ENCODE results near the gene MPP2.
A peak's percentile ranks its signal among the peaks of the same experiment; 100 is the strongest.
"Not testable (repeated sequence)": the region's sequence is repeated elsewhere in the genome, so short reads cannot be mapped to it uniquely, and the experiment has no call there.

Gene MPP2, protein sequence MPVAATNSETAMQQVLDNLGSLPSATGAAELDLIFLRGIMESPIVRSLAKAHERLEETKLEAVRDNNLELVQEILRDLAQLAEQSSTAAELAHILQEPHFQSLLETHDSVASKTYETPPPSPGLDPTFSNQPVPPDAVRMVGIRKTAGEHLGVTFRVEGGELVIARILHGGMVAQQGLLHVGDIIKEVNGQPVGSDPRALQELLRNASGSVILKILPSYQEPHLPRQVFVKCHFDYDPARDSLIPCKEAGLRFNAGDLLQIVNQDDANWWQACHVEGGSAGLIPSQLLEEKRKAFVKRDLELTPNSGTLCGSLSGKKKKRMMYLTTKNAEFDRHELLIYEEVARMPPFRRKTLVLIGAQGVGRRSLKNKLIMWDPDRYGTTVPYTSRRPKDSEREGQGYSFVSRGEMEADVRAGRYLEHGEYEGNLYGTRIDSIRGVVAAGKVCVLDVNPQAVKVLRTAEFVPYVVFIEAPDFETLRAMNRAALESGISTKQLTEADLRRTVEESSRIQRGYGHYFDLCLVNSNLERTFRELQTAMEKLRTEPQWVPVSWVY

DNA sequence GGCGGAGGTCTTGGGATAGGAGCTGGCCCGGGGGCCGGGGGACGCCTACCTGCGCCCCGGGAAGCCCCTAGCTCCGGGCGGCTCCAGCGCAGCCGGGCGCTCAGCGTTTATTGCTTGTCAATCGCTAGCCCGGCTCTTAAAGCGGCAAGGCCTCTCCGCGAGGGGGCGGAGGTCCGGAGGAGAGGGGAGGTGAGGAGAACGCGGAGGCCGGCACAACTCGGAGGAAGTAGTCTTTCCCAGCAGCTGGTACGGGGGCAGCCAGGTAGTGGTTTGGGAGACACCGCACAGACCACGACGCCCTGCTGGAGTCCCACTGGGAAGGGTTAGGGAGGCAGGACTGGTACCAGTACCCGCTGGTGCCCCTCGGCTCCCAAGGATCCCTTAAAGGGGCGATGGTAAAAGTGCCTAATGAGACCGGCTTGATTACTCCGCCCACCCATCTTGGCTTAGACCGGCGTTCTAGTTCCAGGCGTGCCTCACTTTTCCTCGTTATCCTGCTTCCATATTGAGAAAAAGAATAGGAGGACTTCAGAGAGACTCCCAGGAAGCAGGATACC, at the start of gene MPP2:
TSS of gene MPP2 (minus strand) at position 112 of the 557 bp plus-strand sequence. CDS start 3,076 bp downstream, outside the sequence.
- DNase-seq = peak; percentile 60 to 63

- no peak for DNase-seq
Measured at GRCh38 chr17:43956222-43956621, 48.9 kb upstream of the MPP2 start.

DNA sequence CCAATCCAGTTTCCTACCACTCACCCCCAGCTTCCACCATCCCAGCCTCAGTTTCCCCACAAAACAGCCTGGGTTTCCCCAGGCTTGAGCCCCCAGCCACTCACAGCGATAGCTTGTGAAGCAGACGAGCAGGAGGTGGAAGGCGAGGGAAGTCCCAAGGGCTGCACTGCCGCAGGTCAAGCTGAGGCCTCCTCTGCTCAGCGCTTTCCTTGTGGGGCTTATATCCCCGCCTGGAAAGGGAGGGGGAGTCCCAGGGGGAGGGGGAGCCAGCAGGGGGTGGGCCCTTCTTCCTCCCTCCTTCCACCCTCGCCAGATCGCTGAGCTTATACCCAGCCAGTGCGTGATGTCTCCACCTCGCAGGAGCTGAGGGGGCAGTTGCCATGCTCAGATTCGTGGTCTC, 46.4 kb upstream of the MPP2 start, which contains the start of gene PYY:
TSS of gene PYY (minus strand) at position 195 of the 400 bp plus-strand sequence. CDS start 457 bp downstream, outside the sequence.
- DNase-seq = no peak

GRCh38 chr17:43952724-43953666, 45.7 kb upstream of the MPP2 start:
- DNase-seq = no peak

GRCh38 chr17:43952351-43952723, 45.0 kb upstream of the MPP2 start:
- no peak for DNase-seq

GRCh38 chr17:43951750-43952149, 44.4 kb upstream of the MPP2 start:
- DNase-seq = no peak

GRCh38 chr17:43950554-43950953, 43.2 kb upstream of the MPP2 start:
- no peak for DNase-seq

GRCh38 chr17:43949781-43950180, 42.4 kb upstream of the MPP2 start:
- no peak for DNase-seq

- no peak for DNase-seq
Measured at GRCh38 chr17:43946781-43947180, 39.4 kb upstream of the MPP2 start.

DNA sequence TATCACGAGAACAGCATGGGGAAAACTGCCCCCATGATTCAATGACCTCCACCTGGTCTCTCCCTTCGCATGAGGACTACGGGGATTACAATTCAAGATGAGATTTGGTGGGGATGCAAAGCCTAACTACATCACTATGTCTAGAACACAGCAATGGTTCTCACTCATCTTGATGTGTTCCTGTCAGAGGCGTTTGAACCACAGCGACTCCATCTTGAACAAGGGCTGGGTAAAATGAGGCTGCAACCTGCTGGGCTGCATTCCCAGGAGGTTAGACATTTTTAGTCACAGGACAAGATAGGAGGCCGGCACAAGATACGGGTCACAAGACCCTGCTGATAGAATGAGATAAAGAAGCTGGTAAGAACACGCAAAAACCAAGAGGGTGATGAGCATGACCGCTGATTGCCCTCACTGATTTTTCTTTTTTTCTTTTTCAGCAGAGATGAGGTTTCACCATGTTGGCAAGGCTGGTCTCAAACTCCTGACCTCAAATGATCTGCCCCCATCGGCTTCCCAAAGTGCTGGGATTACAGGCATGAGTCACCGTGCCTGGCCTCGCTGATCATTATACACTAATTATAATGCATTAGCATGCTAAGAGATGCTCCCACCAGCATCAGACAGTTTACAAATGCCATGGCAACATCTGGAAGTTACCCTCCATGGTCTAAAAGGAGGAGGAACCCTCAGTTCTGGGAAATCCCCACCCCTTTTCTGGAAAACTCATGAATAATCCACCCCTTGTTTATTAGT, 37.9 kb upstream of the MPP2 start:
- no peak for DNase-seq

GRCh38 chr17:43942051-43942685, 34.8 kb upstream of the MPP2 start, which contains the start of gene PPY:
TSS of gene PPY (minus strand) at chr17:43942476. CDS start at chr17:43941654, 822 bp downstream.
- no peak for DNase-seq

- DNase-seq = no peak
Measured at GRCh38 chr17:43940630-43941029, 33.3 kb upstream of the MPP2 start.

DNA sequence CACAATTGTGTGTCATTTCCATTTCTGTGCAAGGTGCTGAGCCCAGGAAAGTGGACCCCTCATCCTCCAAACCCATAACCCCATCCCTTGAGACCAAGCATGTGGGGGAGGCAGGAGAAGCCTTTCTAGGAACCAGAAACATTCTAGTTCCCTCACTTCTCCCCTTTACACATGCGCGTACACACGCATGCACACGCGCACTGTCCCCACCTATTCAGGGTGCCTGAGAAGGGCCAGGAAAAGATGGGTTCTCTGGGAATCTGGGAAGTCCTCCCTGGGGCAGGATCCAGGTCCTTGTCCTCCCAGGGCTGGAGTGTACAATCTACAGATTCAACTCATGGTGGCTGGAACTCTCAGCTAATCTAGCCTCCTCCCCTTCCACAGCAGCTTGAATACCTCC, 32.5 kb upstream of the MPP2 start:
- DNase-seq = no peak

DNA sequence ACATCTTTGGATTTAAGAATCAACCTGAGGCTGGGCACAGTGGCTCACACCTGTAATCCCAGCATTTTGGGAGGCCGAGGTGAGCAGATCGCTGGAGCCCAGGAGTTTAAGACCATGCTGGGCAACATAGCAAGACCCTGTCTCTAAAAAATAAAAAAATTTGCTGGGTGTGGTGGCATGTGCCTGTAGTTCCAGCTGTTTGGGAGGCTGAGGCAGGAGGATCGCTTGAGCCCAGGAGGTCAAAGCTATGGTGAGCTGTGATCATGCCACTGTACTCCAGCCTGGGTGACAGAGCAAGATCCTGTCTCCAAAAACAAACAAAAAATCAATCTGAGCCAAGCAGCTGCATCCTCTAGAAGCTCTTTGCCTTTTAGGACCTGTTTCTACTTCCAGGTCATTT, 32.1 kb upstream of the MPP2 start:
- not testable (repeated sequence) for DNase-seq

GRCh38 chr17:43938838-43939182, 31.5 kb upstream of the MPP2 start:
- DNase-seq = no peak

DNA sequence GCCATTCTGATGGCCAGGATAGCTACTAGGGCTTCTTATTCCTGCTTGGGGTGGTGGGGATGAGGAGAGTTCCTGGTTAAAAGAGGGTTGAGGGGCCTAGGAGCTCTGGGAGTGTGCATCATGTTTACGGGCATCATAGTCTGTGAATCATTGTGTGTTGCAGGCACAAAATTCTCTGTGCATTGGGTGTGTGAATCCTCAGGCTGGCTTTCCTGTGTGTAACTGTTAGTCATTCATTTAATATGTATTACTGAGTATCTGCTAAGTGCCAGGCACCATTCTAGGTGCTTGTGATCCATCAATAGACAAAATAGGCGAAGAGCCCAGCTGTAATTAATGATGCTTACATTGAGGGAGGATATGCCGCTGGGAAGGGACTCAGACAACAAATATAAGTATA, 29.1 kb upstream of the MPP2 start:
- DNase-seq = no peak

DNA sequence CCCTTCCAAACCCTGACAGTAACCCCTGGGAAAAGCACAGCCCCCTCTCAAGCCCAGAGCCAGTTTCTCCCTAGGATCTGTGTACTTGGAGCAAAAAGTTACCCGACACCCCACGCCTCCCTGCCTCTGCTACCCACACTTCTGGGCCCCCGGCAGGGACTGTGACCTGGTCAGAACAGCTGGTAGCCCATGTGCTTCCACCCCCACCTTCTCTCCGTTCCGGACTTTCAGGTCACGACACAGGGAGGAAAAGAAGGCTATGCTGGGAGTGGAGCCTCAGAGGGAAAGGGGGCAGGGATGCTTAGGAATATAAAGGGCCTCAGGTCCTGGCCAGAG, 28.6 kb upstream of the MPP2 start:
- no peak for DNase-seq

DNA sequence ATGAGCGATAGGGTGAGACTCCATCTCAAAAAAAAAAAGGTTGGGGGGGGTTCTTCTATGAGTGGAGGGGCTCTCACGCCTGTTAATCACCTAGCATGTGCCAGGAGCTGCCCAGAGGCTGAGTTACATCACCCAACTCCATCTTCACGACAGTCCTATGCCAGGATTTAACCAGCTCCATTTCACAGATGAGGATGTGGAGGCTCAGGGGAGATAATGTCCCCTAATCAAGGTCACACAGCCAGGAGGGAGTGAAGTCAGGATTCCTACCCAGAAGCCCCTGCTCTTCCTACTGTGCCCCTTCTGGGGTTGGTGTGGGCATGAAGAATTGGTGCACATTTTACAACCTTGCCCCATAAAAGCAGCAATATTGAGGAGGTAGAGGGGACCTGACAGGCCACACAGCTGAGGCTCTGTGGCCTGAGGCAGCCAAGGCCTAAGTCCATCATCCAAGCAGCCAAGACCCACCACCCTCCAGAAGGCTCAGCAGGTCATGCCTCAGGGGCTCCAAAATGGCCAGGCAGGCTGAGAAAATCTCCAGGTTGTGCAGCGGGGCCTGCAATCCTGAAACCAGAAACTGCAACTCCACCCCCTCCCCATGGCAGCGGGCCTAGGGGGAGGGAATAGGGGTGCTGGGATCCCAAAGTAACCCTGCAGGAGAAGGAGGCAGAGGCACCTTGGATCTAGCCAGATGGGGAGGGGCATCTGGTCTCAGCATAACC, 28.0 kb upstream of the MPP2 start:
- DNase-seq = no peak

DNA sequence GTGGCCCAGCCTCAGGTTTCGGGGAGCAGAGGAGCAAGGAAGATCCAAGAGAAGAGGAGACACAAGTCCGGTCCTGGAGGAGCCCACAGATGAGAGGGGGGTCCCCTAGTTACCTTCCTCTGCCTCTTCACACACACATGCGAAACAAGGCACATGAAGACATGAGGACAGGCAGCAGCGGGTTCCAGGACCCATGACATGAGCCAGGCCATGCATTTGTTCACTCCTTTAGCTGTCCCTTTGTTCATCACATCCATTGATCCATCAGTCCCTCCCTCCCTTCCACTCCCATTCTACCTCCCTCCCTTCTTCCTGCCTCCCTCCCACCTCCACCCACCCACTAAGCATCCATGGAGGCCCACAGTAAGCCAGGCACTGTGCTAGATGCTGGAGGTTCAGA, 25.6 kb upstream of the MPP2 start:
- no peak for DNase-seq

GRCh38 chr17:43932357-43932756, 25.0 kb upstream of the MPP2 start:
- DNase-seq = no peak

GRCh38 chr17:43931062-43931571, 23.8 kb upstream of the MPP2 start:
- no peak for DNase-seq
